Ovary (tissue), 3 donors: ENCODE data around the gene TSC22D2.

Source experiments
- POLR2A ChIP-seq: fragments of 450-650 bp; IDR thresholded peaks from one replicate; pipeline ENCODE4 v1.6.1; 2017; ENCODE audit warnings: antibody characterized with exemption, mild to moderate bottlenecking, moderate library complexity
- TF ChIP-seq, protein P1 (sequence below), 3 donors: fragments of 450-650 bp in 2 of 3; fragments of 200-600 bp in 1 of 3; IDR thresholded peaks; one replicate each; pipeline versions ENCODE4 v1.5.1 to v1.8.0; 2016 to 2022; ENCODE audit warnings: antibody characterized with exemption in 3 of 3, mild to moderate bottlenecking in 1 of 3
- donor health status: DM: no; HTN: no; CAD: no.

DNA sequence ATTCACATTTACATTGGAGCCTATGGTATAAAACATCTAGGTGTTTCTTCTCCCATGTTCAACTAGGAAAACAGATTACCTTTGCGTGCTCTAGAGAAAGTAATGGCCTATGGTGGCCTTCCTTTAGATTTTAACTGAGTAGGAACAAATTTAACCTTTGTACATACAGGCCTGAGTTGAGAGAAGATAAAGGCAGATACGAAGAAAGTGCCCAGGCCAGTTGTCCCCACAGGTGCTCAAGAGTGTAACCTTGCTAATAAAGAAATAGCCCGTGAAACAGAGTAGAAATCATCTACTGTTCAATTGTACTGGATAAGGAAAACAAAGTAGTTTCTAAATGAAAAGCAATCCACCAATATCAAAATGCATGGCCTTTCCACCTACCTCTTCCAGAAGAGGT lies 6.8 kb upstream of the TSC22D2 start:
- TF ChIP-seq, protein P1, sequence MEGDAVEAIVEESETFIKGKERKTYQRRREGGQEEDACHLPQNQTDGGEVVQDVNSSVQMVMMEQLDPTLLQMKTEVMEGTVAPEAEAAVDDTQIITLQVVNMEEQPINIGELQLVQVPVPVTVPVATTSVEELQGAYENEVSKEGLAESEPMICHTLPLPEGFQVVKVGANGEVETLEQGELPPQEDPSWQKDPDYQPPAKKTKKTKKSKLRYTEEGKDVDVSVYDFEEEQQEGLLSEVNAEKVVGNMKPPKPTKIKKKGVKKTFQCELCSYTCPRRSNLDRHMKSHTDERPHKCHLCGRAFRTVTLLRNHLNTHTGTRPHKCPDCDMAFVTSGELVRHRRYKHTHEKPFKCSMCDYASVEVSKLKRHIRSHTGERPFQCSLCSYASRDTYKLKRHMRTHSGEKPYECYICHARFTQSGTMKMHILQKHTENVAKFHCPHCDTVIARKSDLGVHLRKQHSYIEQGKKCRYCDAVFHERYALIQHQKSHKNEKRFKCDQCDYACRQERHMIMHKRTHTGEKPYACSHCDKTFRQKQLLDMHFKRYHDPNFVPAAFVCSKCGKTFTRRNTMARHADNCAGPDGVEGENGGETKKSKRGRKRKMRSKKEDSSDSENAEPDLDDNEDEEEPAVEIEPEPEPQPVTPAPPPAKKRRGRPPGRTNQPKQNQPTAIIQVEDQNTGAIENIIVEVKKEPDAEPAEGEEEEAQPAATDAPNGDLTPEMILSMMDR (IDR thresholded peaks at IDR 0.05): no peak
- no peak for TF ChIP-seq POLR2A
